ENCODE results near the gene DIP2C. TPM values are rescaled to one million over a fixed set of nuclear protein-coding genes. Genes with fewer than 3 reads are reported as not detected.
"Not testable (repeated sequence)": the region's sequence is repeated elsewhere in the genome, so short reads cannot be mapped to it uniquely, and the experiment has no call there.

The DIP2C gene
- total RNA-seq, 4 donors from 2014 or later: 2.4 to 14.9 (median 6.1) TPM

GRCh38 chr10:326894-327635 is 362.4 kb downstream of the DIP2C start:
- DNase-seq: no peak
- WGBS, 2 donors: 90 to 92% methylated on average over 27 to 29 of the region's 29 CpGs
- Histone ChIP-seq H3K9me3 (no peaks in the 10 kb centered on the region), H3K4me1 (peaks cover 2 to 25% (median 11%) of the 10 kb centered on the region in 3 donors), H3K4me3 (no peak overlapping the region), H3K36me3 (peaks cover 0 to 26% (median 0%) of the 10 kb centered on the region in 3 donors), H3K27ac (no peak overlapping the region), H3K27me3 (no peaks in the 10 kb centered on the region)
- TF ChIP-seq, protein P1, sequence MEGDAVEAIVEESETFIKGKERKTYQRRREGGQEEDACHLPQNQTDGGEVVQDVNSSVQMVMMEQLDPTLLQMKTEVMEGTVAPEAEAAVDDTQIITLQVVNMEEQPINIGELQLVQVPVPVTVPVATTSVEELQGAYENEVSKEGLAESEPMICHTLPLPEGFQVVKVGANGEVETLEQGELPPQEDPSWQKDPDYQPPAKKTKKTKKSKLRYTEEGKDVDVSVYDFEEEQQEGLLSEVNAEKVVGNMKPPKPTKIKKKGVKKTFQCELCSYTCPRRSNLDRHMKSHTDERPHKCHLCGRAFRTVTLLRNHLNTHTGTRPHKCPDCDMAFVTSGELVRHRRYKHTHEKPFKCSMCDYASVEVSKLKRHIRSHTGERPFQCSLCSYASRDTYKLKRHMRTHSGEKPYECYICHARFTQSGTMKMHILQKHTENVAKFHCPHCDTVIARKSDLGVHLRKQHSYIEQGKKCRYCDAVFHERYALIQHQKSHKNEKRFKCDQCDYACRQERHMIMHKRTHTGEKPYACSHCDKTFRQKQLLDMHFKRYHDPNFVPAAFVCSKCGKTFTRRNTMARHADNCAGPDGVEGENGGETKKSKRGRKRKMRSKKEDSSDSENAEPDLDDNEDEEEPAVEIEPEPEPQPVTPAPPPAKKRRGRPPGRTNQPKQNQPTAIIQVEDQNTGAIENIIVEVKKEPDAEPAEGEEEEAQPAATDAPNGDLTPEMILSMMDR (IDR thresholded peaks at IDR 0.05): no peak
- no peak for TF ChIP-seq POLR2A (IDR thresholded peaks at IDR 0.05)
- intact Hi-C loops (cut with DNase I): no loop called here

DNA sequence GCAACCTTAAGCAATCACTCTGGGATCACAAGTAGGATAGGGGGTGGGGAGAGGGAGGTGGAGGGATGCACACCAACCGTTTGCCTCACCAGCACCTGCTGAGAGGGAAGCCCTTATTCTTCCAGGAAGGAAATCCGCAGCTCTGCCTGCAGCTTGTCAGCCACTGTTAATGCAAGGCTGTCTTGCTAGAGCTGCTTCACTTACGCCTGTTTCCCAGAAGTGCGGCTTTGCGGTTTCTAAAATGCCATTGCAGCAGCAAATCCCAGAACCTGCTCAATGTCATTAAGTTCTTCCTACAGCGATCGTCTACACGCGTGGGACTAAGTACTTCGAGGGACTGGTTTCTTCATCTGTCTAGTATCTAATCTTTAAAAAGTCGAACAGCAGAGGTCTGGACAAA is 363.1 kb downstream of the DIP2C start:
- no peak for DNase-seq
- H3K27ac ChIP-seq: no peak overlapping the region
- intact Hi-C loops (cut with DNase I): no loop called here
- H3K4me1 ChIP-seq: peaks cover 2 to 25% (median 11%) of the 10 kb centered on the region in 3 donors
- H3K9me3 ChIP-seq: no peaks in the 10 kb centered on the region
- WGBS, 2 donors: 95 to 96% methylated on average over 11 of the region's 11 CpGs
- TF ChIP-seq POLR2A (IDR thresholded peaks at IDR 0.05): no peak
- TF ChIP-seq, protein P1 (IDR thresholded peaks at IDR 0.05): no peak
- H3K4me3 ChIP-seq: no peak overlapping the region
- H3K36me3 ChIP-seq: peaks cover 0 to 26% (median 0%) of the 10 kb centered on the region in 3 donors
- no peaks in the 10 kb centered on the region for H3K27me3 ChIP-seq

- H3K4me3 ChIP-seq: no peak overlapping the region
- H3K27ac ChIP-seq: no peak overlapping the region
- H3K27me3 ChIP-seq: no peaks in the 10 kb centered on the region
- WGBS, 2 donors: 86 to 93% methylated on average over 8 of the region's 8 CpGs
- no peak for DNase-seq
- peaks cover 0 to 34% (median 0%) of the 10 kb centered on the region in 3 donors for H3K36me3 ChIP-seq
- H3K4me1 ChIP-seq: peaks cover 2 to 25% (median 11%) of the 10 kb centered on the region in 3 donors
- no peaks in the 10 kb centered on the region for H3K9me3 ChIP-seq
- TF ChIP-seq, protein P1 (IDR thresholded peaks at IDR 0.05): no peak
- TF ChIP-seq POLR2A (IDR thresholded peaks at IDR 0.05): no peak
- intact Hi-C loops (cut with DNase I): no loop called here
Observed at GRCh38 chr10:325282-325681, 364.2 kb downstream of the DIP2C start.

DNA sequence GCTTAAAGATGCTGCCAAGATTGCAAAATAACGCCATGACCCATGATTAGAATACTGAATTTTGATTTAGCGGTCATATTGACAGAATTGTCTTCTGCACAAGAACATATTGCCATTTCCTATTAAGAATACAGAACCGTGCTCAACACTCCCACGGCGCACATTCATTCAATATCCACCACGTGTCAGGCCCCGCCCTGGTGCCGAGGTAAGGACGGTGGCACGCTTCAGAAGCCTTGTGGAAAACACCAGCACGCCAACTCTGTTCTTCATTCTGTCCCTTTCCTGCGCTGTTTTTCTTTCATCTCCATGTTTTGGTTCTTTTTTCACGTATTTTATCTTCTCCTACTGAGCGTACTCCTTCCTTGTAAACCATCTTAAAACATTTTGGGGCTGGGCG is 364.9 kb downstream of the DIP2C start:
- no peak for TF ChIP-seq POLR2A (IDR thresholded peaks at IDR 0.05)
- TF ChIP-seq, protein P1 (IDR thresholded peaks at IDR 0.05): no peak
- H3K27ac ChIP-seq: peak overlapping the region in 3 of 4 donors; percentile 31 to 73 (median 58)
- WGBS, 2 donors: 85 to 91% methylated on average over 13 to 15 of the region's 15 CpGs
- H3K4me1 ChIP-seq: peaks cover 2 to 20% (median 11%) of the 10 kb centered on the region in 3 donors
- H3K27me3 ChIP-seq: no peaks in the 10 kb centered on the region
- no peak for DNase-seq
- H3K36me3 ChIP-seq: peaks cover 0 to 34% (median 0%) of the 10 kb centered on the region in 3 donors
- intact Hi-C loops (cut with DNase I): no loop called here
- H3K9me3 ChIP-seq: no peaks in the 10 kb centered on the region
- H3K4me3 ChIP-seq: no peak overlapping the region

- DNase-seq: no peak
- WGBS, 2 donors: 25 to 26% methylated on average over 15 of the region's 15 CpGs
- Histone ChIP-seq H3K4me3 (peak overlapping the region in 1 of 4 donors; percentile 34), H3K4me1 (peaks cover 0 to 15% (median 7%) of the 10 kb centered on the region in 3 donors), H3K27ac (peak overlapping the region; percentile 31 to 73 (median 51)), H3K9me3 (no peaks in the 10 kb centered on the region), H3K27me3 (no peaks in the 10 kb centered on the region), H3K36me3 (peaks cover 0 to 34% (median 0%) of the 10 kb centered on the region in 3 donors)
- intact Hi-C loops (cut with DNase I): no loop called here
- TF ChIP-seq POLR2A (IDR thresholded peaks at IDR 0.05): no peak
- TF ChIP-seq, protein P1 (IDR thresholded peaks at IDR 0.05): no peak
Observed at GRCh38 chr10:323651-324293, 365.7 kb downstream of the DIP2C start.

DNA sequence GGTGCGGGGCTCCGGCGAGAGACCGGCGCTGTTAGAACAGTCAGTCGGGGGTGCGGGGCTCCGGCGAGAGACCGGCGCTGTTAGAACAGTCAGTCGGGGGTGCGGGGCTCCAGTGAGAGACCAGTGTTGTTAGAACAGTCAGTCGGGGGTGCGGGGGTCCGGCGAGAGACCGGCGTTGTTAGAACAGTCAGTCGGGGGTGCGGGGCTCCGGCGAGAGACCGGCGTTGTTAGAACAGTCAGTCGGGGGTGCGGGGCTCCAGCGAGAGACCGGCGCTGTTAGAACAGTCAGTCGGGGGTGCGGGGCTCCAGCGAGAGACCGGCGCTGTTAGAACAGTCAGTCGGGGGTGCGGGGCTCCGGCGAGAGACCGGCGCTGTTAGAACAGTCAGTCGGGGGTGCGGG is 366.4 kb downstream of the DIP2C start:
- H3K4me3 ChIP-seq; intact Hi-C loops (cut with DNase I); DNase-seq; H3K9me3 ChIP-seq; H3K27me3 ChIP-seq; H3K27ac ChIP-seq: not testable (repeated sequence)
- peaks cover 0 to 41% (median 0%) of the 10 kb centered on the region in 3 donors for H3K36me3 ChIP-seq
- WGBS, 2 donors: 87% methylated on average over 4 of the region's 43 CpGs; no CpG with 5 or more reads in 1 of the 2 donors
- peaks cover 0 to 23% (median 7%) of the 10 kb centered on the region in 3 donors for H3K4me1 ChIP-seq
